GM19463 (cell line): ENCODE results near the gene VAV3.

Experiments used
- ATAC-seq: cut with Tn5 transposase; IDR thresholded peaks from one replicate; pipeline ENCODE4 v1.9.1; 2021; ENCODE audit warnings: mild to moderate bottlenecking, moderate library complexity; ENCODE audit not compliant: unreplicated experiment

Gene VAV3

DNA sequence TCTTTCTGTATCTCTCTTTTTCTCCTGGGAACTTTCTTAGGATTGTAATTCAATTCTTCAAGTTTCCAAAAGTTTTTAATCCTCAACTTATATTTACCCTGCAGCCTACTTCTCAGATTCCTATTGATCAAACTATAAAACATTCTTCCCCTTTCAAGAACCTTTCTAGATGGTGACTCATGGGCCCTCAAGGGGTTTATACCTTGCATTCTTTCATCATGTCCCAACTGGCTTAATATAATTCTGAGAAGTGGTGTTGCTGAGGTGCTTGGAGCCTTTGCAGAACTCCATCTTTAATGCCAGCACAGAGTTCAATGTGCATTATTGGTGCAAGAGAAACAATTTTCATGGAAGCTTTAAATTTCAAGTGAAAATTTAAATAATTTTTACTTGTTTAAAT lies 273.4 kb downstream of the VAV3 start:
- ATAC-seq = no peak

DNA sequence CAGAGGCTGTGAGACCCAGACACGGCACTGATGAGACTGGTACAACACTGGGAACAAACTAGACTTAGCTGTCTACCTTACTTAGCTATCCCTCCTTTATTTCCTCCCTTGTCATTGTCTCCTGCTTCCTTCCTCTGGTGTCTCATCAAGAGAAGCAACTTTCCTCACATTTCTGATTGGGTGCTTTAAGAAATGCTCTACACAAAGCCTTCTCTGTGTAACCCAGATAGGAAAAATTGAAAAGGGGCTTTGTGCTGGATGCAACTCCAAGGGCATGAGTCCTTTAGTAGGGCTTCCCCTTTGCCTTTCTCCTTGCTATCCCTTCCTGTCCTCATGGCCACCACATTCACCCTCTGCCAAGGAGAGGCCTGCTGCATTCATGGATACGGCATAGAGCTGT lies 274.5 kb downstream of the VAV3 start:
- no peak for ATAC-seq

DNA sequence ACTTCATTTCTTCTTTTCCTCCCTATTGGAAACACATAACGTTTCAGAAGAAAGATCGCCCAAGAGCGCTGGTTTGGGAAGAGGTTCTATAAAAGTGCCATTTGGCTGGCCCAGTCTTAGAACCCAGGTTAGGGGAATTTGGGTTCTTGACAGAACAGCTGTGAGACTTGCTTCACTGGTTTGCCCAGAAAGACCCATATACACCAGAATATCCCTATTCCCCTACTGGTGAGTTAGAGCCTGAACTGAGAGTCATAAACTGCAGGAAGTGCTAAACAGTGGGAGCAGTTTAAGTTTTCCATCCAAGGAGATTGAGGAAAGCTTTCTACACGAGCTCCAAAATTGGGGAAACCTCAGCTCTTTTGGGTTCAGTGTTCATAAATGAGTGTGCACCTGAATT lies 275.2 kb downstream of the VAV3 start:
- no peak for ATAC-seq

DNA sequence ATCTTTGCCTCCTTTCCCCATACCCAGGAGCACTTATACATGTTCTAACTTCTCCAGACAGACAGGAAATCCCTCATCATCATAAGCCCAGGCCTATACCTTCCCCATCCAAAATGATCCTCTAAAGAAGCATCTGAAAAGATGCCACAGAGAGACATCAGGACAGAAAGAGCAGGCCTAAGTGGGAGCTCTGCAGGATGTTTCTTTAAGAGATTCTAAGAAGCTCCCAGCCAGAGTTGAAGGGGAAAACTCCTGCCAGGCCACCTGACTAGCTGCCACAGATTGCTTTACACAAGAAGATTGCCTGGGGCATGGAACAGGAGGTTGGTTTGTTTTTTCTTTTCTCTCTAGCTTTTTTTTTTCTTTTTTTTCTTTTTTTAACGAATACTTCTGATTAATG lies 275.8 kb downstream of the VAV3 start:
- no peak for ATAC-seq

DNA sequence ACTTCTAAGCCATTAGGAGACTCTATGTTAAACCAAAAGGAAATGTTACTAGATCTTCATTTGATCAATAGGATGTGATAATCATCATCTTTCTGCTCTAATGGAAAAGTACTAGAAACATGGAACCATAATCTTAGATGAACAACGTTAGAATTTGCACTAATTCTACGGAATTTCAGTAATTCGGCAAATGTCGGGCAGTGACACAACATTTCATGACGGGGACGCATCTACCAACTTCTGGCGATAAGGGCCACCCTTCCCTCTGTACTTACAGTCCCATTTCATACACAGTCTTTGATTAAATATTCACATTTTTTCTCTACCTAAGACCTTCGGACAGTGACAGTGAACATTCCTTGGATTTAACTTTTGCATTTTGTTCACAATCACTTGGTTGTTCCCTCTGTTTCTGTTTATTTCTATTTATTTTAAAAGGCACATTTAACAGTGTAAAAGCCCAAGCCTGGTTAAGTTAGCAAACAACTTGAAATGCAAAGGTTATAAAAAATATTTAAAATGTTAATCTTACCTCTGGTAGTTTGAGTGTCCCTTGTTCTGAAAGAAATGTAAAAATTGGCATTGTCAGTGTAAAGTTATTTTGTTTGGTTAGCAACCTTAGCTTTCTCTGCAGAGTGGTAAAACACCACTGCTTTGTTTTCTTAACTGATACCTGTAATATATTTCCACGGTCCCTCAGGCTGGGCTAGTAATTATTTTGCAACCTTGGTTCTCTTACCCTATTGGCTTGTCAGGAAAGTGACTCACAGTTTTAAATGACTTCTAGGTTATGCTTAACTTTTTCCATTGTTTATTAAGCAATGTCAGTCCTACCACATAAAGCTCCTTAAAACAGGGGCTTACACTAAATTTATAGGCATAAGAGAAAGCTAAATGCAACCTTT lies 276.9 kb downstream of the VAV3 start:
- ATAC-seq = no peak

DNA sequence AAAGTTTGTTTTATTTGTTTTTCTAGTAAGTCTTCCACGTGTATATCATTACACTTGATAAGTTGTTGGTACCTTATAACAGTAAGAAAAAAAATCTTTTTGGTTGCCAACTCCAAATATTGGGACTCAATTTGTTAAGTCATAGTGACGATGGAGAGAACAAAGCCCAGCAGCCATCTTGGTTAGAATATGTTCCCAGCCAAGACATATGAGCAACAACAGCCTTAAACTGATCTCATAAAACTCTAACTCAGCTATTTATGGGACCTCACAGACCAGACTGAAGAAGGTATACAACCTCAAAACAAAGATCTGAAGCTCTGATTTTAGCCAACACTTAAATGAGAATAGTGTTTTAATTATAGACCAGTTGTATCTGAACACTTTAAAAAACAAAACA lies 281.3 kb downstream of the VAV3 start:
- no peak for ATAC-seq

DNA sequence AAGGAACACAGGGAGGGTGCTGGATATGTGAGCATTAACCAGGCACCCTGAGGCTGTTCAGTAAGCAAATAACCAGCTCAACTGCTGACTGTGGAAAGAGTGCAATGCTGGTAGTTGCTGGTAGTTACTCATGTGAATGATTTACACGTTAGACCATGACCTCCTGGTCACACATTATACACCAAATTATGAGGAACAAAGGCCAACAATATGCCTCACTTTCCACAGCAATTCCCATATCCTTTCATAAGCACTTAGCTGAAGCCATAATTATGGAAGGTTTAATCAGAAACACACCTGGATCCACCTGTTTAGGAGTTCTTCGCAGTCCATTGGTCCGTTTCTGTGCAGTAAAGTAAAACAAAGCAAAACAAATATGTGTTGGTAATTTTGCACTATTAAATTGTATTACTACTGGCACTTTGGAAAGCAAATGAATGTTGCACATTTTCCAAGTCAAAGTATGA lies 281.8 kb downstream of the VAV3 start:
- no peak for ATAC-seq

DNA sequence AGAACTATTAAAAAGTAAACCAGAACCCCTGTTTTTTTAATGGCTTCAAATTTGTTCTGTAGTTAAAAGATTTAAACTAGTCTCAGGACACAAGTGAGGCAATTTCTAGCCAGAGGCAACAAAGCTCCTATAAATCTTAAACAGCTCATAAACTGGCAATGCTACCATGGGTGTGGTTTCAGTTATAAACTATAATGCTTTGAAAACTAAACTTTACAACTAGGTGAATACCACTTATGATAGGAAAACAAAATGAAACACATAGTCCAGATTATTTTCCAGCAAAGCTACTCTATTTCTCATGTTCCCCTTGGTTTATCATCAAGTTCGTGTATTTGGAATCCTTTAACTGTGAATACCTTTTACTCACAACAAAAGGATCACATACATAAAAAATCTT lies 282.5 kb downstream of the VAV3 start:
- no peak for ATAC-seq

DNA sequence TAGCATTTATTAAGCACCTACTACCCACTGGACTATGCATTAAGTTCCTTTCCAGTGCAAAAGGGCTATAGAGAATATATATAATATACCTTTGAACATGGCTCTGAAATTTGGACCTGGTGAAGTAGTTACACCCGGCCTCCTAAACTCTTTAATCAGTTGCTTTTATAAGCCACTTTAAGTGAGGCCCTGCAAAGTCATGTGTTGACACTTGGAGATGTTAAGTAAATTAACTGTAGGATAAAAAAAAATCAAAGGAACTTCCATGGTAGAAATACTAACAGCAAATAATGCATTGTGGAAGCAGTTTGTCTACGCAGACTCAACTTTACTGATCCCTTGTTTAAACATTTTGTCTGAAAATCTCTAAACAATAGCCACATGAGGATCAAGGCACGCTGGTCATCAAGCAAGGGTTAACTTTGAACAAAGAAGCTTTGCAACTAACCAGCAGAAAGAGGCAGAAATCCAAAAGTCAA lies 283.9 kb downstream of the VAV3 start:
- ATAC-seq = no peak

DNA sequence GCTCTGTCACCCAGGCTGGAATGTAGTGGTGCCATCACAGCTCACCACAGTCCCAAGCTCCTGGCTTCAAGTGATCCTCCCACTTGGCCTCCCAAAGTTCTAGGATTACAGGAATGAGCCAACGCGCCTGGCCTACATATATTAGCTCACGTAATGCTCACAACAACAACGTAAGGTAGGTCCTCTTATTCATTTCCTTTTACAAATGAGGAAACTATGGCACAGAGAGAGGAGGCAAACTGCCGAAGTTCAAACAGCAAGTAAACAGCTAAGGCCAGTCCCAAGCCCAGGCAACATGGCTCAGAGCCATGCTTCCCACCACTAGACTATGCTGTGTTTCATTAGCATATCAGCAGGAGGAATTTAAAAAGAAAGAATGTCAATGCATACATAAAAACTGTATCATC lies 284.4 kb downstream of the VAV3 start:
- ATAC-seq = no peak

DNA sequence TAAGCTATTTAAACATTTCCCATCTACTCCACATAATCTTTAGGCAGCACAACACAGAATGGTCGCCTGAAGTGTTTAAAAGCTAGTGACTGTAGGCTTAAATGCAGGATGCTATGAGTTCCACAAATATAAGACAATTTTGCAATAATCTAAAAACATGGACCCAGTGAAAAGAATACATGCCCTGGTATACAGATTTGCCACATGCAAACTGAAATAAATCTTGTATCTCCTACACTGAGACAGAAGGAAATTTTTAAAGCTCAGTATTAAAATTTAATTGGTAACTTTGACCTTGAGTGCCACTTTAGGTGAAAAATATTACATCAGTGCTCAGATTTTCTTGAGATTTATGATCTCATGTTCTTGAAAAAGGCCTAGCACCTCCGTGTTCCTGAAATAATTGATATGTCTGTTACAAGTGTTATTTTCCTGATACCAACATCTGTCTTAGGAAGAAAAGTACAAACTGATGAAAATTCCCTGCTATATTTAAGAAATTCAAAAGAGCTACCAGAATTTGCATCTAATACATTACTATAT lies 285.5 kb downstream of the VAV3 start:
- no peak for ATAC-seq

DNA sequence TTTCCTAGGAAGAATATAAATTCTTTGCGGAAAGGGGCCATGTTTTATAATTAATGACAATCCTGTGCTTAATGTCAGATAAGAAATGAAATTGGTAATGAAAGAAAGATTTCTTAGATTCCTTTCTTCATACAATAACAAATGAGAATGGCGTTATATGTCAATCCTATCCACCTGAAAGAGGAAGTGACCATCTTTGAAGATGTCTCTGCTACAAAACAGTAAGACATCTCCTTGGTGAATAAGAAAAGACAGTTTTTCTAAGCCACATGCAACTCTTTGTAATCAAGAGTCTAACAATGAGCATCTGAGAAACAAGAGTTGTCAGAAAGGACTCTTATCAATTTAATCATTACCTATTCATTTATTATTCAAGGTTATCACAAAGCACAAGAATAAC lies 286.0 kb downstream of the VAV3 start:
- ATAC-seq = no peak

DNA sequence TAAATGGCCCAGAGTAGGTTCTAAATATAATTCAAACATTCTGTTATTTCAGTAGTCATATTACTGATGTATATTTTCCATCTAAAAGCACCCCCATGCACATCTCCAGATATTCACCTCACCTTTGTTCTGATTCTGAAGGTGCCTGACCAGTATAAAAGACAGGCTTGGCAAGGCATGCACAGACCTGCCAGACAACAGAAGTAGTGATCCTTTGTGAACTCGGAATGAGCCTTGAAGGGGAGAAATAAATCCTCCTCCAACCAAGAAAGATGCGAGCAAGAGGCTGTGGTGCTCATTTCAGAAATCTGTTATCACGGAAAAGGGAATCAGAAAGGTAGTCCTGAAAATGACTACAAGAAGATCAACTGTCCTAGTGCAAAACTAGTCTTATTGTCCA lies 287.3 kb downstream of the VAV3 start:
- no peak for ATAC-seq

DNA sequence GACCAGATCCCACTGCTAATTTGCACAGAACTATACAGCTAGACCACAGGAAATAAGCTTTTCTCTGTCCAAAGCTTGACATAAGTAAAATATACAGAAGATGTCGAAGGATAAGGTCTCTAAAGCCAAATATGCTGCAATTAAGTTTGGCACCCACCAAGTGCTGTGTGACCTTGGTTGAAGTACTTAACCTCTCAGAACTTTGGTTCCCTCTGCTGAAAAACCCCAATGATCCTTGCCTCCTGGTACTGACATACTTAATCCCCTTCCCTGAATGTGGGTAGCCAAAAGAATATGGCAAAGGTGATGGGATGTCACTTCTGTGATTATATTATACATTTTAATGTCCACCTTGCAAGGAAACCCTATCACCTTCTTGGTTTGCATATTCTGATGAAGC lies 290.5 kb downstream of the VAV3 start:
- ATAC-seq = no peak

DNA sequence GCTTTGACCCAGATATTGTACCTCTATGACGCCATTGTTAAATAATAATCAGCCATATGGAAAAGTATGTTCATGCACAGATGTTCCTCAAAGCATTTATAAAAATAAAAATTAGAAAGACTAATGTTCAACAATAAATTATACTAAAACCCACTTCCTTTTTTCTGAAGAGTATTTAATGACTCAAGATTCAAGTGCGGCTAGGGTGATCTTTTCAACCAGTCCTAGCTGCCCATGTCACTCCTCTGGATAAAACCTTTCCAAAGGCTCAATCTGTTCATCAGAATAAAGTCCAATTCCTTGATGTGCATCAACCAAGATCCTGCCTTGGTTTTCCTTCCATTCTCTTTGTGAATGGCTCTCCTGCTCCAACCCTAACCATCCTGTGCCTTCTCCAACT lies 292.0 kb downstream of the VAV3 start:
- no peak for ATAC-seq

DNA sequence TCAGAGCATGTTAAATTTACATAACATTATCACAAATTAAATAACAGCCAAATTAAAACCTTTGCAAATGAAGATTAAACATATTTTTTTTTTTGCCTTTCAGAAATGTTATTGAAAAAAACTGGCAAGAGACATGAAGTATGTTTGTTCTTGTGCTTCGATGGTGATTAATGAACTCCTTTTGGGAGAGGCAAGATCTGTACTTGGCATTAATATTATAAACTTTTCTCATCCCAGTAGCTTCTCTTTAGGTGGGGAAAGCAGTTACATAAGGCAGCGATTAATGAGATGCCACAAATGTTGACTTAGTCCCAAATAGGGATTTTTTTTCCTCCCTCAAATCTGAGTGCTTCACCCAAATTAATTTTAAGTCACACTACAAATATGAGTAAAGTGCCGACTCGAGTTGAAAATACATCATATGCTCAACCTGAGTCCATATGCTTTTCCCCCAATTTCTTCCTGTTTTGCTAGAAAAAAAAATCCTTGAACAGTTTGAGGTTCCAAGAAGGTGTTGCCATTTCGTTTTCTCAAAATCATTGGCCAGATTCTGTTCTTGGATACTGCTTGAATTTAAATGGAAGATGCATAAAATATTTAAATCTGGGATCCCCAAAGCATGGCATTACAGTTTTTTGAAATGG lies 294.5 kb downstream of the VAV3 start:
- no peak for ATAC-seq

DNA sequence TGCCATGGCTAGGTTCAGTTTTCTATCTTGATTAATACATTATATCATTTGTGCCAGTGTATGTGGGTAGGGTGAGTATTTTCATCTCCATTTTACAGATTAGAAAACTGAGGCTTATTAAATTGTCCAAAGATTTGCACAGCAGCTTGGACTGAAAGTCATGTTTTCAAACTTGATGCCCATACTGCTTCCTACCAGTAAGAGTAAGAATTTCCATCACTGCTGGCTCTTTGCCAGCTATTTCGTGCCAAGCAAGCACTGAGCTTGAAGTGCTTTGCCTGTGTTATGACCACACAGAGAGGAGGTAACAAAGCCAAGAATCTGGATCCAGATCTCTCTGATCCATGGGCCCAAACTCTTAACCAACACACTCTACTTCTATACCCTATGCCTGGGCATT lies 295.0 kb downstream of the VAV3 start:
- no peak for ATAC-seq

DNA sequence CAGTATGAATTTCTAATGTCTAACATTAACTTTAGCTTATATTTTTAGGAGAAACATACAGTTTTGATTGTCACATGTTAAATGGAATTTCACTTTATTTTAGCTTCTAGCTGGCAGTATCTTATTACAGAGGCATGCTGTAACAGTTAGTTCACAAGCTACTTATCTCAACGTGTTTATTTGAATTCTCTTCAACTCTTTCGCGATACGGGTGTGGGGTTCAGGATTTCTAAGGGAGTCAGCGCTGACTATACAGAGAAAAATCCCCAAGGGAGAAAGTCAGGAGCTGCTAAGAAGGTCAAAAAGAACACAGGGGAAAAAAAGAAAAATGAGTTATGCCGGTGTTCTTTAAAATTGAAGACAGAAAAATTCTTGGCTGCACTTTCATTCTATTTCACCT lies 296.2 kb downstream of the VAV3 start:
- ATAC-seq = no peak

DNA sequence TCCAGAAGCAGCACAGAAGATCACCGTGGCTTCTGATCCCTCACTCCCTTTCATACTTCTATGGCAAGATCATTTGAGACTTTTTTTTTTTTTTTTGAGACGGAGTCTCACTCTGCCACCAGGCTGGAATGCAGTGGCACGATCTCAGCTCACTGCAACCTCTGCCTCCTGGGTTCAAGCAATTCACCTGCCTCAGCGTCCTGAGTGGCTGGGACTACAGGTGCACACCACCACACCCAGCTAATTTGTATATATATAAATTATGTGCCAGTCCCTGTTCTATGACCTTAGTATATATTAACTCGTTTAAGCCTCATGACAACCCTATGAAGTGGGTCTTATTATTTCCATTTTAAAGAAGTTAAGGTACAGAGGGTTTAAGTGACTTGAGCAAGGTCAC lies 298.5 kb downstream of the VAV3 start:
- no peak for ATAC-seq

DNA sequence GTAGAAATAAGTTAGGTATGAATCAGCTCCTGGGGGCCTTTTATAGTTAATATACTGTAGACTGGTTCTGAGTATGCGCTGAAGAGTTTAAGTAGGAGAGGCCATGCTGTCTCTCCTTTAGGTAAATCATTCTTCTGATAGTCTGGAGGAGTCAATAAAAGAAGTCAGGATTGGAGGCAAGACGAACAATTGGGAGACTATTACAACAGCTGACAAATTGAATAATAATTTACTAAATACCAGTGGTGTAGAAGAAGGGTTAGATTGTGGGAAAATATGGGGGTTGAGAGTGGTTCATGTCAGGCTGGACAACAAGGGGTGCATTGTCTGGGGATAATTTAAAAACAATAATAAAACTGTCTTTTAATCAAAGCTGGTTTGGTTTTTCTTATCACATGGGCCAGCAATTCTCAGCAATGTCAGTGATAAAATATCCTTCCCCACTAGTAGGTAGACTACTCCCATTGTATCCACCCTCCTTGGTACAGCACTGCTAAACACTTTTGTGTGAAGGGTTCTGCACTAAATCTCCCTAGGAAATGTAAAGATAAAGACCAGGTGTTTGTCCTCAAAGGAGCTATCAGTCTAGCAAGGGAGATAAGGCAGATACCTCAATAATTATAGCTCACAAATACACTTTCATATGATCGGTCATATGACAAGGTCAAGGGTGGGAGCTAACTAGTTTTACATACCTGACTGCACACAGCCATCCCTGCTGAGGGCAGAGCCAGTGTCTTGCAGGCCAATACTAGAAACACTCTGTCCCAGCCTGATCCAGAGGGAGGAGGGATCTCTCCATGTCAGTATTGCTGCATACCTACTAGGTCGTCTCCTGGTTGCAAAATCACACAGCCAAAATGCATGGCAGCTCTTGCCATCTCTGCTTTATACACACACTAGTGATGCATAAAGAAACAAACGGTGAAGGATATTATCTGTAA lies 299.7 kb downstream of the VAV3 start:
- no peak for ATAC-seq

DNA sequence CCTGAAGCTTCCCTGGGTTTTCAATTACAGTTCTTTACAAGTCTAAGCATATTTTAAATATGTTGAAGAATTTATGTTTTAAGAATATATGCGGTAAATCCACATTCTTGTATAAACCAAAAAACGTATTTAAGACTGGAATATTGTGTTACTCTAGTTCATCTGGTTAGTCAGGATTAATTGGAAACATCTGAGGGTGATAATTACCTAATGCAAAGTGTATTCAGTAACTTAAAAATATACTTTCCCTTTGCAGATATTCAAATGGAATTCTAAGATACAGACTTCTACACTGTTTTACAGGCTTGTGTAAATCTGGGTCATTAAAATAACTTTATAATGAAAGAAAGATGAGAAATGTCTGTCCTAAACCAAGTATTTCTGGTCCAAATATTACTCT lies 302.0 kb downstream of the VAV3 start:
- no peak for ATAC-seq
